ENCODE data around the gene RGR. TPM values are rescaled to one million over a fixed set of nuclear protein-coding genes. Genes with fewer than 3 reads are reported as not detected.

The RGR gene
- polyA plus RNA-seq (2012; ENCODE audit: insufficient read length, low read depth): not detected

DNA sequence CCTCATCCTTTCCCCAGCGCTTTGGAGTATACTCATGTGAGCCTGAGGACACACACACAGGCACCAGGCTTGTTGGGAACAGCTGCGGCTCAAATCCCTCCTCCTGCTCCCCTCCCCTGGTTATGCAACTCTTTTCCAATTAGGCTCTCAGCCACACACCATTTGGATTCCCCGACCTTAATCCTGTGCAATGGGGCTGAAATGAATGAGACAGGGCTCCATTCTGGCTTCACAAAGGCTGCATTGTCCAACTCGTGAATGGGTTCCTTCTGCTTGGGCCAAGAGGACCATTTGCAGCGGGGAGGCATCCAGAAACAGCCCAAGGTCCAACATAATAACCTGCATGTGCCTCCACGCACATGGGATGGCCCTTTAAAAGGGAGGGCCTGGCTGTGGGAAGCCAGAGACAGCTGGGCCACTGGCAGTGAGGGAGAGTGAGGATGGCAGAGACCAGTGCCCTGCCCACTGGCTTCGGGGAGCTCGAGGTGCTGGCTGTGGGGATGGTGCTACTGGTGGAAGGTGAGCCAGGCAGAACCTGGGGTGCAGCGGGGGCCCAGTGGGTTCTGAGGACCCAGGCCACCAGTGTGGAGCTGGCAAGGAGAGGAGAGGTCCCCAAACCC lies at the start of gene RGR:
Gene RGR, plus strand, starts transcription at position 403 of the 620 bp plus-strand sequence. Its CDS starts 38 bp downstream, at position 441.
- TF ChIP-seq SIN3A (IDR thresholded peaks at IDR 0.05; ENCODE audit: borderline replicate concordance, insufficient read depth, low read length): no peak
- no peak for TF ChIP-seq REST (IDR thresholded peaks at IDR 0.05; ENCODE audit: insufficient read depth in 1 of 2, low read depth in 2 of 2, low read length in 2 of 2)
- no peak for TF ChIP-seq TAF1 (IDR thresholded peaks at IDR 0.05; ENCODE audit: borderline replicate concordance, insufficient read depth, low read length)
- TF ChIP-seq POLR2AphosphoS5 (IDR thresholded peaks at IDR 0.05; ENCODE audit: low read depth, low read length): no peak
- no peak for TF ChIP-seq FOXP2 (optimal IDR thresholded peaks at IDR 0.05; ENCODE audit: borderline replicate concordance, extremely low read depth, extremely low read length, insufficient read depth)

GRCh38 chr10:84196083-84196482 lies 48.8 kb upstream of the RGR start:
- TF ChIP-seq SIN3A (IDR thresholded peaks at IDR 0.05; ENCODE audit: borderline replicate concordance, insufficient read depth, low read length) (no peak), REST (IDR thresholded peaks at IDR 0.05; ENCODE audit: insufficient read depth in 1 of 2, low read depth in 2 of 2, low read length in 2 of 2) (no peak), TAF1 (IDR thresholded peaks at IDR 0.05; ENCODE audit: borderline replicate concordance, insufficient read depth, low read length) (no peak), POLR2AphosphoS5 (IDR thresholded peaks at IDR 0.05; ENCODE audit: low read depth, low read length) (no peak), FOXP2 (optimal IDR thresholded peaks at IDR 0.05; ENCODE audit: borderline replicate concordance, extremely low read depth, extremely low read length, insufficient read depth) (no peak)

GRCh38 chr10:84196941-84197340 lies 47.9 kb upstream of the RGR start:
- TF ChIP-seq TAF1 (IDR thresholded peaks at IDR 0.05; ENCODE audit: borderline replicate concordance, insufficient read depth, low read length): no peak
- TF ChIP-seq SIN3A (IDR thresholded peaks at IDR 0.05; ENCODE audit: borderline replicate concordance, insufficient read depth, low read length): no peak
- TF ChIP-seq FOXP2 (optimal IDR thresholded peaks at IDR 0.05; ENCODE audit: borderline replicate concordance, extremely low read depth, extremely low read length, insufficient read depth): no peak
- TF ChIP-seq REST (IDR thresholded peaks at IDR 0.05; ENCODE audit: insufficient read depth in 1 of 2, low read depth in 2 of 2, low read length in 2 of 2): no peak
- no peak for TF ChIP-seq POLR2AphosphoS5 (IDR thresholded peaks at IDR 0.05; ENCODE audit: low read depth, low read length)

DNA sequence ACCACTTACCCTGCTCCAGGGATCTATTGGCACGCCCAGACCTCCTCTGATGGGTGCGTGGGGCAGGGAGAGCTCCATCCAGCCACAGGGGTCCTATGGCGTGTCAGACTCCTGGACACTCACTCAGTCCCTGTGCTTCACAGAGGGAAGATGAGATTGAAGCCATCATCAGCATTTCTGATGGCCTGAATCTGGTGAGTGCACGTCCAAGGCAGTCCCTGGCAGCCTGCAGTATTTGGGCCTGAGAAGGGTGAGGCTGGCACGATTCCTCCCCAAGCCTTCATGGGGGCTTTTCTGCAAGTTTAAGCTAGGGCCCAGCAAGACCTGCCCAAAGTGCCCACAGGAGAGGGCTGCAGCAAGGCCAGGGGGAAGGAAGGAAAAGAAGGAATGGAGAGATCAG lies 47.2 kb upstream of the RGR start:
- TF ChIP-seq FOXP2 (optimal IDR thresholded peaks at IDR 0.05; ENCODE audit: borderline replicate concordance, extremely low read depth, extremely low read length, insufficient read depth) (no peak), REST (IDR thresholded peaks at IDR 0.05; ENCODE audit: insufficient read depth in 1 of 2, low read depth in 2 of 2, low read length in 2 of 2) (no peak), SIN3A (IDR thresholded peaks at IDR 0.05; ENCODE audit: borderline replicate concordance, insufficient read depth, low read length) (no peak), TAF1 (IDR thresholded peaks at IDR 0.05; ENCODE audit: borderline replicate concordance, insufficient read depth, low read length) (no peak), POLR2AphosphoS5 (IDR thresholded peaks at IDR 0.05; ENCODE audit: low read depth, low read length) (no peak)

Data from PFSK-1 (cell line).